ENCODE results near the gene GLYATL1. TPM values are rescaled to one million over a fixed set of nuclear protein-coding genes. Genes with fewer than 3 reads are reported as not detected.
"Not testable (repeated sequence)": the region's sequence is repeated elsewhere in the genome, so short reads cannot be mapped to it uniquely, and the experiment has no call there.

The GLYATL1 gene
- total and polyA plus RNA-seq, 9 donors: 0.48 to 1.2 (median 0.82) TPM

DNA sequence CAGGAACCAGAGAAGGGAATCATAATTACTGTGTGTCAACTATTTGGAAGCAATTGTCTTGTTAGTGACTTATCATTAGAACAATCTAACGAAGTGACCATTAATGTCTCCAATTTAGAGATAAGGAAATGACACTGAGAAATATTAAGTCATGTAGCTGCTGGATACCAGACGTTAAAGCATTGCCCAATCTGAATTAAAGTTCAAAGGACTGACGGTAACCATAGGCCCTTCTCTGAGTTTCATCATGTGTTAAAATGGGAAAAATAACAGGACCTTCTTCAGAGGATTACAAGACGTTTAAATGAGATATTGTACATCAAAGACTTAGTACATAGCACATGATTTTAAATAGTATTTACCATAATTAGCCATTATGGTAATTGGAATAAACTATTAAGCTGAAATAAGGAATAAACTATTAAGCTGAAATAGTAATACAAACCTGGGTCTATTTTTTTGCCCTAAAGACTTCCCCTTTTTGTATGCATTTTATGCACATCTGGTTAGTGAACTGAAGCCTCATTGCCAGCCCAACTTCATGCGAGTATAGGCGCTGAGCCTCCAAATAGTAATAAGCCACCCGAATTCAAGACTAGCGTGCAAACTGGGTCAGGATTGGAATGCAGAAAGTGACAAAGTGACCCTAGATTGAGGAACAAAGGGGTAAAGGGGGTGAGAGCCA is 41.0 kb downstream of the GLYATL1 start:
- H3K27ac ChIP-seq (ENCODE audit: low read length): no peak overlapping the region
- H3K36me3 ChIP-seq (ENCODE audit: control insufficient read depth, insufficient read depth, low read length): no peaks in the 10 kb centered on the region
- no peaks in the 10 kb centered on the region for H3K27me3 ChIP-seq (ENCODE audit: control insufficient read depth, insufficient read depth, low read length)
- no peaks in the 10 kb centered on the region for H3K9me3 ChIP-seq (replicated peaks; ENCODE audit: control insufficient read depth, low read depth, low read length)
- no peak for DNase-seq
- H3K4me1 ChIP-seq (ENCODE audit: control insufficient read depth, insufficient read depth, low read length): no peaks in the 10 kb centered on the region
- WGBS (ENCODE audit: insufficient coverage): 73% methylated on average over 2 of the region's 8 CpGs
- H3K4me3 ChIP-seq (ENCODE audit: low read length): no peak overlapping the region

DNA sequence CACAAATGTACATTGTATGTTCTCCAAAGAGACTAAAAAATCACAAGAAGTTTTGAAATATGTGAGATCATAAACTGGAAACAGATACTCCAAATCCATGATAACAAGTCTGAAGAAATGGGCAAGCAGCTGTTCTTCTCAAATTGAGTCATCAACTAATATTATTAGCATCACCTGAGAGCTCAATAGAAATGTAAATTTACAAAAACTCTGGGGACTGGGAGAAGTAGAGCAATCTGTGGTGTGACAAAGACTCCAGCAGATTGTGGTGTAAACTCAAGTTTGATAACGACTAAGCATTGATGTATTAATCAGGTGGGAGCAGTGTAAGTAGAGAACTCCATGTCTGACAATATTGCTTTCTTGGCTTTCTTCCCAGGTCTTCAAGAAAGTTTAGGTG is 53.2 kb downstream of the GLYATL1 start:
- Histone ChIP-seq H3K27me3 (ENCODE audit: control insufficient read depth, insufficient read depth, low read length) (no peaks in the 10 kb centered on the region), H3K4me3 (ENCODE audit: low read length) (no peak overlapping the region), H3K4me1 (ENCODE audit: control insufficient read depth, insufficient read depth, low read length) (no peaks in the 10 kb centered on the region), H3K36me3 (ENCODE audit: control insufficient read depth, insufficient read depth, low read length) (no peaks in the 10 kb centered on the region), H3K27ac (ENCODE audit: low read length) (no peak overlapping the region), H3K9me3 (replicated peaks; ENCODE audit: control insufficient read depth, low read depth, low read length) (no peaks in the 10 kb centered on the region)
- no peak for DNase-seq
- WGBS (ENCODE audit: insufficient coverage): no CpG with 5 or more reads among the region's 1 CpG

DNA sequence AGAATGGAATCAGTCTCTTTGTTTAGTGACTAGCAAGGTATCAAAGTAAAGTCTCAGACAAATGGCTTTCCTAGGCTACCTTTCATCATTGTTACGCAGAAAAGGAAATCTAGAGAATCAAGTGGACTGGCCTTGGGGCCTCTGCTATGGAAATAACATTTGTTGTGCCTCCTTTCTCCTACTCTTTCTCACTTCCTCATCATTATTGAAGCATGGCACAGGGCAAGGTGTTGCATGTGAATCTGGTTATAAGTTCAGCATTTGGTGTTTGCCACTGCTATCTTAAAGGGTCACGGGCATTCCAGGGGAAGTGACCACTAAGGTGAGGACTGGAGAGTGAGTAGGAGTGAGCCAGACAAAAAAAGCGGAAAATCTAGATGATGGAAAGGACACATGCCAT is 54.9 kb downstream of the GLYATL1 start:
- 92% methylated on average over 2 of the region's 3 CpGs for WGBS (ENCODE audit: insufficient coverage)
- Histone ChIP-seq H3K27ac (ENCODE audit: low read length) (no peak overlapping the region), H3K27me3 (ENCODE audit: control insufficient read depth, insufficient read depth, low read length) (no peaks in the 10 kb centered on the region), H3K9me3 (replicated peaks; ENCODE audit: control insufficient read depth, low read depth, low read length) (no peaks in the 10 kb centered on the region), H3K4me3 (ENCODE audit: low read length) (no peak overlapping the region), H3K4me1 (ENCODE audit: control insufficient read depth, insufficient read depth, low read length) (no peaks in the 10 kb centered on the region), H3K36me3 (ENCODE audit: control insufficient read depth, insufficient read depth, low read length) (no peaks in the 10 kb centered on the region)
- no peak for DNase-seq

DNA sequence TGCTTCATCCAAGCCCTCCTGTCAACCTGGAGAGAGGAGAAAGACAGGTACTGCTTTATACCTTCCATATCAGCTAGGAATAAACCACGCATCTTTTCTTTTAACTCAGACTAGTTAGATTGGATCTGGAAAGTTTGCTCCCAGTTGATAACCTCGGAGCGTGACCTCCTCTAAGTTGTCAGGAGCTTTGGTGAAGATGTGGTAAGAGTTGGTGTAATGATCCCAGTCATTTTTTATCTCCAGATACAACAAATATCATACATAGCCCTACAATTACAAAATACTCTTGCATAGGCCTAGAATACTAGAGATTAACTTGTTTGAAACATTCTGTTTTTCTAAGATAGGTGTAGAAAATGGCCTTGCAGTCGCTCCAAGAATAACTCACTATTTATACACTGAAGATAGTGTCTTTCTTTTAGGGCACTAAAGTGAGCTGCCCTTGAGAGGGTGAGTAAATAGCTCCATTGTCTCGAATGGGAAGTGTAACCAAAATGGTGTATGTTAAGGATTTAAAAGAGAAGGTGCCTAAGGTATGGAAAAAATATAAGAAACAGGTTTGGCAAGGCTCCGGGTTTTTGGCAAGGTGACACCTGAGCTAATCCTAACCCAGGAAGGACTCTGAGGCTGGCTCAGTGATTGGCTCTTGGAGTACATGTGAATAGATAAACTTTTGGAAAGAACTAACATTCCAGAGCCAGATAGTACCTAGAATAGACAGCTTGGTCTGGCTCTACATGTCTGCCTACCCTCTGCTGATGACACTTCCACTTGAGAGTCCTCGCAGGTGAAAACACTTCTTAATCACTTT is 59.4 kb downstream of the GLYATL1 start:
- WGBS (ENCODE audit: insufficient coverage): 63% methylated on average over 2 of the region's 7 CpGs
- no peak overlapping the region for H3K27ac ChIP-seq (ENCODE audit: low read length)

DNA sequence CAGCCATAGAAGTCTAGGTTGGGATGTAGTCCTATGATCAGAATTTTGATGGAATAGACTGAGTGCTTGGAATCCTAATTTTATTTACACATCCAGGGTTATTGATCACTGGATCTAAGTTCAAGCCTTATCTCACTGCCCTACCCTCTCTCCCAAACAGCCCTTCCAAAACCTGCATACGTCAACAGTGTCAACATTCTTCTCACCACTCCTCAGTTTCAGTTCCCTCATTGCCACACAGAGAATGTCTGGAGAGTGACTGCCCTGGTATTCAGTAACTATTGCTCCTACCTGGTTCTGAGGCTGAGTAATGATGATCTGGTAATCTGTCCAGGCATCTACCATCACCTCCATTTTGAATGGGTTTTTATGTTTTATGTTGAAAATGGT is 60.0 kb downstream of the GLYATL1 start:
- Histone ChIP-seq H3K27ac (ENCODE audit: low read length) (no peak overlapping the region), H3K27me3 (ENCODE audit: control insufficient read depth, insufficient read depth, low read length) (no peaks in the 10 kb centered on the region), H3K9me3 (replicated peaks; ENCODE audit: control insufficient read depth, low read depth, low read length) (no peaks in the 10 kb centered on the region), H3K36me3 (ENCODE audit: control insufficient read depth, insufficient read depth, low read length) (no peaks in the 10 kb centered on the region), H3K4me1 (ENCODE audit: control insufficient read depth, insufficient read depth, low read length) (no peaks in the 10 kb centered on the region), H3K4me3 (ENCODE audit: low read length) (no peak overlapping the region)
- DNase-seq: peak; percentile 38
- no CpG with 5 or more reads among the region's 1 CpG for WGBS (ENCODE audit: insufficient coverage)

More for the DNA sequence above, 59.4 kb downstream of the GLYATL1 start:
- no peaks in the 10 kb centered on the region for H3K9me3 ChIP-seq (replicated peaks; ENCODE audit: control insufficient read depth, low read depth, low read length)
- no peaks in the 10 kb centered on the region for H3K36me3 ChIP-seq (ENCODE audit: control insufficient read depth, insufficient read depth, low read length)
- DNase-seq: no peak
- no peaks in the 10 kb centered on the region for H3K4me1 ChIP-seq (ENCODE audit: control insufficient read depth, insufficient read depth, low read length)
- no peak overlapping the region for H3K4me3 ChIP-seq (ENCODE audit: low read length)
- no peaks in the 10 kb centered on the region for H3K27me3 ChIP-seq (ENCODE audit: control insufficient read depth, insufficient read depth, low read length)

DNA sequence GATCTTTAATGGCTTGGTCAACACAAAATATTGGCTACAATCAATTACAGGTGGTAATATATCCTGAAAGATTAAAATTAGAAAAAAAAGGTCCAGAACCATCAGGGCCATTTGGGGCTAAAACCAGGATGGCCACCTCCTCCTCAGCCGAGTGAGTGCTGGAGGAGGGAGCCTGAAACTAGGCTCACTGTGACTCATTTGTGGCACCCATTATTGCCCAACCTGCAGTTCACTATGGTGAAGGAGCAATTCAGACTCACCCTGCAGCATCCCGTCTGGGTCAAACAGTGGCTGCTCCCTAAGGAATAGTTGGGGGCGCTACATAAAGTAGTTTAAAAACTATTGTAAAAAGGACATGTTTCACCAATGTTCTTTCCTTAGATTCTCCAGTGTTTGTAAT is 60.7 kb downstream of the GLYATL1 start:
- no peaks in the 10 kb centered on the region for H3K9me3 ChIP-seq (replicated peaks; ENCODE audit: control insufficient read depth, low read depth, low read length)
- no peaks in the 10 kb centered on the region for H3K27me3 ChIP-seq (ENCODE audit: control insufficient read depth, insufficient read depth, low read length)
- no peaks in the 10 kb centered on the region for H3K4me1 ChIP-seq (ENCODE audit: control insufficient read depth, insufficient read depth, low read length)
- WGBS (ENCODE audit: insufficient coverage): no CpG with 5 or more reads among the region's 3 CpGs
- H3K4me3 ChIP-seq (ENCODE audit: low read length): no peak overlapping the region
- no peak for DNase-seq
- no peaks in the 10 kb centered on the region for H3K36me3 ChIP-seq (ENCODE audit: control insufficient read depth, insufficient read depth, low read length)
- no peak overlapping the region for H3K27ac ChIP-seq (ENCODE audit: low read length)

DNA sequence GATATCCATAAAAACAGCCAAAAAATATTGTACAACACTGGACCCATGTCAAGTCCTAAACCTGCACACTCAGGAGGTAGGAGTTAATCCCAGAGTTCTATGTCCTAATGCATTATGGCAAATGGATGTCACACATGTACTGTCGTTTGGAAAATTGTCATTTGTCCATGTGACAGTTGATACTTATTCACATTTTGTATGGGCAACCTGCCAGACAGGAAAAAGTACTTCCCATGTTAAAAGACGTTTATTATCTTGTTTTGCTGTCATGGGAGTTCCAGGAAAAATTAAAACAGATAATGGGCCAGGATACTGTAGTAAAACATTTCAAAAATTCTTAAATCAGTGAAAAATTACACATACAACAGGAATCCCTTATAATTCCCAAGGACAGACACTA is 62.7 kb downstream of the GLYATL1 start:
- not testable (repeated sequence) for DNase-seq; H3K27me3 ChIP-seq (ENCODE audit: control insufficient read depth, insufficient read depth, low read length); H3K4me3 ChIP-seq (ENCODE audit: low read length); H3K4me1 ChIP-seq (ENCODE audit: control insufficient read depth, insufficient read depth, low read length); H3K27ac ChIP-seq (ENCODE audit: low read length); H3K9me3 ChIP-seq (replicated peaks; ENCODE audit: control insufficient read depth, low read depth, low read length); H3K36me3 ChIP-seq (ENCODE audit: control insufficient read depth, insufficient read depth, low read length)
- WGBS (ENCODE audit: insufficient coverage): no CpG with 5 or more reads among the region's 2 CpGs

Other genes starting within 250 kb of the GLYATL1 start
- gene GLYAT, start 207.5 kb upstream of the GLYATL1 start, total RNA-seq: not detected
- gene GLYAT, start 207.5 kb upstream of the GLYATL1 start, polyA plus RNA-seq (ENCODE audit: insufficient read depth in 1 of 8, insufficient read length in 8 of 8, low replicate concordance in 1 of 8): not detected
- gene GLYATL2, start 94.8 kb upstream of the GLYATL1 start, total RNA-seq: 0.89 TPM
- 1 to 10 TPM in 4 of 8 donors, under 1 TPM in 4; 0.61 to 2.8 (median 1.1) TPM for gene GLYATL2, start 94.8 kb upstream of the GLYATL1 start, polyA plus RNA-seq (ENCODE audit: insufficient read depth in 1 of 8, insufficient read length in 8 of 8, low replicate concordance in 1 of 8)
- gene GLYATL1B, start 146.8 kb downstream of the GLYATL1 start, total RNA-seq: not detected
- under 1 TPM in 1 of 8 donors, not detected in 7; 0.14 TPM for gene GLYATL1B, start 146.8 kb downstream of the GLYATL1 start, polyA plus RNA-seq (ENCODE audit: insufficient read depth in 1 of 8, insufficient read length in 8 of 8, low replicate concordance in 1 of 8)
- gene FAM111B, start 167.7 kb downstream of the GLYATL1 start, total RNA-seq: 8.6 TPM
- 10 to 100 TPM in 2 of 8 donors, 1 to 10 TPM in 6; 6.7 to 14.4 (median 8.8) TPM for gene FAM111B, start 167.7 kb downstream of the GLYATL1 start, polyA plus RNA-seq (ENCODE audit: insufficient read depth in 1 of 8, insufficient read length in 8 of 8, low replicate concordance in 1 of 8)
- gene FAM111A, start 203.4 kb downstream of the GLYATL1 start, total RNA-seq: 29.4 TPM
- 10 to 100 TPM; 18.3 to 32.2 (median 24.5) TPM for gene FAM111A, start 203.4 kb downstream of the GLYATL1 start, polyA plus RNA-seq (ENCODE audit: insufficient read depth in 1 of 8, insufficient read length in 8 of 8, low replicate concordance in 1 of 8)
- gene DTX4, start 232.6 kb downstream of the GLYATL1 start, total RNA-seq: 8.9 TPM
- gene DTX4, start 232.6 kb downstream of the GLYATL1 start, polyA plus RNA-seq (ENCODE audit: insufficient read depth in 1 of 8, insufficient read length in 8 of 8, low replicate concordance in 1 of 8): 10 to 100 TPM; 17.4 to 33.0 (median 19.4) TPM